Hematopoietic multipotent progenitor cell treated with erythropoietin and hydrocortisone succinate and interleukin-3 and kit ligand, for 4 days (in vitro differentiated cells): ENCODE results near the gene TBC1D10A.

Source experiments
- DNase-seq: peaks from one replicate; pipeline ENCODE4 v3.0.0-alpha.2; 2015

The TBC1D10A gene

GRCh38 chr22:30318799-30319419 lies 7.8 kb downstream of the TBC1D10A start:
- DNase-seq: no peak

GRCh38 chr22:30317778-30318177 lies 9.0 kb downstream of the TBC1D10A start:
- no peak for DNase-seq

- DNase-seq: no peak
Observed at GRCh38 chr22:30315962-30316576, 10.7 kb downstream of the TBC1D10A start.

GRCh38 chr22:30314915-30315314 lies 11.8 kb downstream of the TBC1D10A start:
- DNase-seq: peak; percentile 42

- DNase-seq: no peak
Observed at GRCh38 chr22:30313527-30314363, 13.0 kb downstream of the TBC1D10A start.

- DNase-seq: no peak
Observed at GRCh38 chr22:30312053-30312452, 14.7 kb downstream of the TBC1D10A start.

- DNase-seq: no peak
Observed at GRCh38 chr22:30310881-30311771, 15.6 kb downstream of the TBC1D10A start.

GRCh38 chr22:30309951-30310741 lies 16.6 kb downstream of the TBC1D10A start:
- peak; percentile 64 for DNase-seq

- DNase-seq: peak; percentile 34
Observed at GRCh38 chr22:30308518-30309230, 18.1 kb downstream of the TBC1D10A start.

GRCh38 chr22:30308093-30308492 lies 18.6 kb downstream of the TBC1D10A start:
- DNase-seq: no peak

GRCh38 chr22:30307041-30307574 lies 19.6 kb downstream of the TBC1D10A start:
- DNase-seq: no peak

- DNase-seq: no peak
Observed at GRCh38 chr22:30306627-30307011, 20.1 kb downstream of the TBC1D10A start.

- DNase-seq: peak; percentile 93
Observed at GRCh38 chr22:30305906-30306626, 20.7 kb downstream of the TBC1D10A start.

GRCh38 chr22:30305519-30305905 lies 21.2 kb downstream of the TBC1D10A start:
- DNase-seq: peak; percentile 93

- peak; percentile 44 for DNase-seq
Observed at GRCh38 chr22:30304495-30305244, 22.1 kb downstream of the TBC1D10A start.

GRCh38 chr22:30302810-30303138 lies 24.0 kb downstream of the TBC1D10A start:
- DNase-seq: no peak

- peak; percentile 92 for DNase-seq
Observed at GRCh38 chr22:30301995-30302809, 24.5 kb downstream of the TBC1D10A start.

- no peak for DNase-seq
Observed at GRCh38 chr22:30299322-30299721, 27.4 kb downstream of the TBC1D10A start.
